IMR-90 (cell line): ENCODE measurements around the gene CCL13. TPM values are rescaled to one million over a fixed set of nuclear protein-coding genes. Genes with fewer than 3 reads are reported as not detected.

ENCODE experiments used
- ATAC-seq: fragments of 200-7000 bp; cut with Tn5 transposase; 2 replicates; pipeline ENCODE4 v1.9.1; 2020; ENCODE audit warnings: low read depth, mild to moderate bottlenecking, moderate library complexity
- BruUV-seq: library from RNA; stranded (reverse); fragments of 400-500 nt; replicated peaks from 2 replicates; lab custom pipeline; 2021; lab: Mats Ljungman, UMichigan
- CTCF ChIA-PET: fragments of 300-600 bp; formaldehyde crosslinking; extraction: SDS; loops from one replicate; lab custom pipeline; 2021; ENCODE audit warnings: antibody characterized with exemption; lab: Yijun Ruan, JAX
- POLR2A ChIA-PET: fragments of 300-600 bp; sonication (Branson Sonifier 250); formaldehyde crosslinking; loops from one replicate; lab custom pipeline; 2022; ENCODE audit warnings: antibody characterized with exemption; ENCODE audit not compliant: unreplicated experiment; lab: Charles Lee
- DNase-seq: peaks from one replicate; pipeline ENCODE4 v3.0.0; 2013
- H2AFZ ChIP-seq: replicated peaks from 2 replicates; pipeline ENCODE3; 2013; ENCODE audit warnings: low read length, mild to moderate bottlenecking; ENCODE audit not compliant: poor library complexity
- H2AK5ac ChIP-seq: 2 replicates; pipeline ENCODE4 v1.6.1; 2013; ENCODE audit warnings: low read depth, low read length, inconsistent platforms
- H2AK9ac ChIP-seq: replicated peaks from 2 replicates; pipeline ENCODE3; 2013; ENCODE audit warnings: mild to moderate bottlenecking, low read depth, low read length, moderate library complexity; ENCODE audit not compliant: poor library complexity
- H2BK120ac ChIP-seq: 2 replicates; pipeline ENCODE4 v1.6.1; 2013; ENCODE audit warnings: low read depth, low read length, inconsistent platforms
- H2BK15ac ChIP-seq: 3 replicates; pipeline ENCODE4 v1.6.1; 2013; ENCODE audit warnings: low read depth, low read length, inconsistent platforms
- H2BK20ac ChIP-seq: 2 replicates; pipeline ENCODE4 v1.6.1; 2013; ENCODE audit warnings: low read depth, mild to moderate bottlenecking, inconsistent platforms, low read length, moderate library complexity
- H2BK5ac ChIP-seq: 2 replicates; pipeline ENCODE4 v1.6.1; 2013; ENCODE audit warnings: mild to moderate bottlenecking, low read depth, low read length, inconsistent platforms; ENCODE audit not compliant: poor library complexity, severe bottlenecking
- H3K14ac ChIP-seq: replicated peaks from 2 replicates; pipeline ENCODE4 v1.6.1; 2013; ENCODE audit warnings: low read depth, low read length, inconsistent platforms
- H3K18ac ChIP-seq: 2 replicates; pipeline ENCODE4 v1.6.1; 2013; ENCODE audit warnings: low read depth, low read length, control low read depth
- H3K23ac ChIP-seq: 2 replicates; pipeline ENCODE4 v1.6.1; 2013; ENCODE audit warnings: low read depth, low read length, inconsistent platforms
- H3K27ac ChIP-seq: 2 replicates; pipeline ENCODE4 v1.5.1; 2013; ENCODE audit warnings: mild to moderate bottlenecking, control low read depth, low read length; ENCODE audit not compliant: insufficient read depth
- H3K27me3 ChIP-seq: 2 replicates; pipeline ENCODE4 v1.6.1; 2013; ENCODE audit warnings: low read length; ENCODE audit not compliant: control insufficient read depth, insufficient read depth
- H3K36me3 ChIP-seq: 2 replicates; pipeline ENCODE4 v1.6.1; 2013; ENCODE audit warnings: low read length, mixed read lengths; ENCODE audit not compliant: control insufficient read depth, insufficient read depth
- H3K4ac ChIP-seq: 2 replicates; pipeline ENCODE4 v1.6.1; 2013; ENCODE audit warnings: low read depth, low read length, inconsistent platforms
- H3K4me1 ChIP-seq: 2 replicates; pipeline ENCODE4 v1.6.1; 2013; ENCODE audit warnings: low read length, mixed read lengths; ENCODE audit not compliant: control insufficient read depth, insufficient read depth
- H3K4me2 ChIP-seq: 2 replicates; pipeline ENCODE4 v1.6.1; 2013; ENCODE audit warnings: low read depth, mild to moderate bottlenecking, control low read depth, low read length, moderate library complexity
- H3K4me3 ChIP-seq: 2 replicates; pipeline ENCODE4 v1.5.1; 2013; ENCODE audit warnings: low read depth, mild to moderate bottlenecking, control low read depth, low read length, moderate library complexity; ENCODE audit not compliant: insufficient read depth
- H3K56ac ChIP-seq: 2 replicates; pipeline ENCODE4 v1.6.1; 2013; ENCODE audit warnings: low read length, inconsistent platforms; ENCODE audit not compliant: insufficient read depth; ENCODE audit errors: extremely low read depth
- H3K79me1 ChIP-seq, 2 experiments: 2 replicates each; pipeline ENCODE4 v1.6.1; 2013; ENCODE audit warnings: low read length in 2 of 2, inconsistent platforms in 1 of 2, low read depth in 1 of 2
- H3K9ac ChIP-seq: 2 replicates; pipeline ENCODE4 v1.6.1; 2013; ENCODE audit warnings: low read depth, low read length, control low read depth
- H3K9me1 ChIP-seq: 2 replicates; pipeline ENCODE4 v1.6.1; 2013; ENCODE audit warnings: low read length, inconsistent platforms; ENCODE audit not compliant: insufficient read depth
- H3K9me3 ChIP-seq: 2 replicates; pipeline ENCODE4 v1.6.1; 2013; ENCODE audit warnings: low read length; ENCODE audit not compliant: control insufficient read depth, insufficient read depth
- H4K20me1 ChIP-seq: 2 replicates; pipeline ENCODE4 v1.6.1; 2013; ENCODE audit warnings: low read length, inconsistent platforms; ENCODE audit not compliant: insufficient read depth
- H4K5ac ChIP-seq: 2 replicates; pipeline ENCODE4 v1.6.1; 2013; ENCODE audit warnings: mild to moderate bottlenecking, low read depth, low read length, control low read depth
- H4K8ac ChIP-seq, 2 experiments: 2 replicates each; pipeline ENCODE4 v1.6.1; 2013; ENCODE audit warnings: low read depth in 2 of 2, low read length in 2 of 2, control low read depth in 1 of 2, inconsistent platforms in 1 of 2
- H4K91ac ChIP-seq: 2 replicates; pipeline ENCODE4 v1.6.1; 2013; ENCODE audit warnings: low read depth, low read length, inconsistent platforms; ENCODE audit not compliant: insufficient read depth
- BHLHE40 ChIP-seq: fragments of 150-350 bp; IDR thresholded peaks from 2 replicates; pipeline ENCODE4 v1.6.1; 2016; ENCODE audit warnings: mild to moderate bottlenecking, low read depth, low read length
- CEBPB ChIP-seq: IDR thresholded peaks from 2 replicates; pipeline ENCODE4 v1.6.1; 2012; ENCODE audit warnings: low read depth, low read length, improper control_type of control experiment
- CHD1 ChIP-seq: IDR thresholded peaks from 2 replicates; pipeline ENCODE4 v1.6.1; 2012; ENCODE audit warnings: low read depth, low read length, improper control_type of control experiment
- CTCF ChIP-seq: conservative IDR thresholded peaks from 2 replicates; pipeline ENCODE4 v1.5.1; 2012; ENCODE audit warnings: mild to moderate bottlenecking, low read depth, low read length, improper control_type of control experiment
- ELK1 ChIP-seq: fragments of 150-350 bp; IDR thresholded peaks from 2 replicates; pipeline ENCODE4 v1.6.1; 2016; ENCODE audit warnings: low read depth, mild to moderate bottlenecking, low read length, moderate library complexity, borderline replicate concordance
- FOS ChIP-seq: fragments of 150-350 bp; IDR thresholded peaks from 2 replicates; pipeline ENCODE4 v1.6.1; 2016; ENCODE audit warnings: low read depth, low read length
- MAFK ChIP-seq: IDR thresholded peaks from 2 replicates; pipeline ENCODE4 v1.6.1; 2012; ENCODE audit warnings: low read depth, low read length, improper control_type of control experiment
- MAZ ChIP-seq: IDR thresholded peaks from 2 replicates; pipeline ENCODE4 v1.6.1; 2012; ENCODE audit warnings: low read depth, mild to moderate bottlenecking, low read length, improper control_type of control experiment, moderate library complexity, borderline replicate concordance
- MXI1 ChIP-seq: IDR thresholded peaks from 2 replicates; pipeline ENCODE4 v1.6.1; 2012; ENCODE audit warnings: low read depth, mild to moderate bottlenecking, low read length, moderate library complexity, borderline replicate concordance
- NFE2L2 ChIP-seq: fragments of 150-350 bp; IDR thresholded peaks from 2 replicates; pipeline ENCODE4 v1.6.1; 2016; ENCODE audit warnings: low read depth, mild to moderate bottlenecking, low read length
- POLR2A ChIP-seq: IDR thresholded peaks from 2 replicates; pipeline ENCODE4 v1.6.1; 2012; ENCODE audit warnings: mild to moderate bottlenecking, low read depth, low read length
- RAD21 ChIP-seq: IDR thresholded peaks from 2 replicates; pipeline ENCODE4 v1.6.1; 2012; ENCODE audit warnings: low read length, improper control_type of control experiment
- RCOR1 ChIP-seq: IDR thresholded peaks from 2 replicates; pipeline ENCODE4 v1.6.1; 2012; ENCODE audit warnings: mild to moderate bottlenecking, low read length, improper control_type of control experiment; ENCODE audit not compliant: insufficient replicate concordance
- RFX5 ChIP-seq: IDR thresholded peaks from 2 replicates; pipeline ENCODE4 v1.8.0; 2012; ENCODE audit warnings: low read depth, mild to moderate bottlenecking, low read length, moderate library complexity
- SMC3 ChIP-seq: fragments of 150-350 bp; IDR thresholded peaks from 2 replicates; pipeline ENCODE4 v1.6.1; 2016; ENCODE audit warnings: low read depth, mild to moderate bottlenecking, antibody characterized with exemption, low read length, moderate library complexity
- USF2 ChIP-seq: fragments of 150-350 bp; IDR thresholded peaks from 2 replicates; pipeline ENCODE4 v1.6.1; 2017; ENCODE audit warnings: mild to moderate bottlenecking, antibody characterized with exemption, low read length, low read depth
- WGBS, 2 experiments: methylation state at CpG; one replicate each; pipeline versions ENCODE4 v1.1.5 to v1.1.7; 2013; ENCODE audit warnings: missing lambda C conversion rate in 2 of 2; ENCODE audit not compliant: insufficient read length in 1 of 2; ENCODE audit errors: extremely low coverage in 2 of 2; 5-methylcytosine and 5-hydroxymethylcytosine counted together
- dilution Hi-C: fragments of 300-500 bp; cut with HindIII; formaldehyde crosslinking; loops from one replicate; pipeline ENCODE4 v1.14.3; 2018; ENCODE audit warnings: low sequenced_read_pairs; ENCODE audit not compliant: unreplicated experiment
- in situ Hi-C: fragments of 300-500 bp; cut with MboI; formaldehyde crosslinking; loops from 3 replicates; pipeline ENCODE4 v1.14.3; 2019; ENCODE audit warnings: low sequenced_read_pairs, inconsistent platforms, mixed read lengths
- intact Hi-C: fragments of 100-400 bp; cut with micrococcal nuclease; formaldehyde crosslinking; loops from 2 replicates; pipeline ENCODE4 v1.10.0; 2022
- polyA plus RNA-seq, 3 experiments: library from polyadenylated mRNA; depleted of rRNA; stranded (reverse); fragments of >200 nt; gene quantifications; 2 replicates each; pipeline ENCODE4 v1.2.3, GENCODE V29; 2012; ENCODE audit warnings: low replicate concordance in 1 of 3
- total RNA-seq: library from RNA; depleted of rRNA; stranded (reverse); fragments of >200 nt; gene quantifications from 2 replicates; pipeline ENCODE4 v1.2.3, GENCODE V29; 2012

CCL13 gene
- total and polyA plus RNA-seq, 2 of the 4 experiments (the other 2 are of a cell fraction), result 0.18 TPM; not detected in 1

- H3K4me3 ChIP-seq, result no peak overlapping the region
- H3K9ac ChIP-seq, result no peak overlapping the region
- no peak overlapping the region for H4K91ac ChIP-seq
- no peak overlapping the region for H3K56ac ChIP-seq
- H2BK5ac ChIP-seq, result peak overlapping the region; percentile 8
- no peaks in the 10 kb centered on the region for H3K9me1 ChIP-seq
- WGBS, 2 experiments, result no CpG with 5 or more reads among the region's 1 CpG
- no peak overlapping the region for H2BK120ac ChIP-seq
- H2BK20ac ChIP-seq, result peak overlapping the region; percentile 31; the same call in 1 of the 2 replicates
- no peak overlapping the region for H3K14ac ChIP-seq
- no peaks in the 10 kb centered on the region for H4K20me1 ChIP-seq
- TF ChIP-seq CHD1 (no peak), MAFK (no peak), RFX5 (no peak), USF2 (no peak), RCOR1 (no peak), NFE2L2 (no peak), MAZ (no peak), CEBPB (no peak), ELK1 (no peak), FOS (no peak), CTCF (no peak), SMC3 (no peak), RAD21 (no peak), BHLHE40 (no peak), MXI1 (no peak), POLR2A (no peak)
- H2BK15ac ChIP-seq, result peak overlapping the region; percentile 51; the same call in 1 of the 3 replicates
- dilution Hi-C loops (no loop called here), intact Hi-C loops (loop anchor here (5.0 kb wide), 1 partner anchor 39 kb away; no protein-coding TSS in a partner anchor), in situ Hi-C loops (no loop called here)
- CTCF ChIA-PET, result interaction anchor here (0.6 to 1.8 kb wide), 2 partner anchors 10 to 584 kb away, joined by 3 to 7 read pairs; no protein-coding TSS in a partner anchor
- H2AK5ac ChIP-seq, result no peak overlapping the region
- H4K5ac ChIP-seq, result 0 out of 2 replicates have a peak overlapping the region, but pooled peaks have one; percentile 36
- BruUV-seq, result no TSS peak
- H3K27ac ChIP-seq, result no peak overlapping the region
- H3K79me1 ChIP-seq, result no peaks in the 10 kb centered on the region
- no peaks in the 10 kb centered on the region for H3K27me3 ChIP-seq
- no peak overlapping the region for H3K4ac ChIP-seq
- no peak overlapping the region for H3K23ac ChIP-seq
- no peaks in the 10 kb centered on the region for H3K36me3 ChIP-seq
- H2AK9ac ChIP-seq, result no peak overlapping the region
- H2AFZ ChIP-seq, result no peak overlapping the region
- H3K18ac ChIP-seq, result 0 out of 2 replicates have a peak overlapping the region, but pooled peaks have one; percentile 69
- H3K9me3 ChIP-seq, result peaks cover 2% of the 10 kb centered on the region
- H3K4me2 ChIP-seq, result no peak overlapping the region
- ATAC-seq (no peak), DNase-seq (no peak)
- POLR2A ChIA-PET, result interaction anchor here (1.1 kb wide), 1 partner anchor 93 kb away, joined by 5 read pairs; no protein-coding TSS in a partner anchor
- H4K8ac ChIP-seq, result no peak overlapping the region
- peaks cover 6% of the 10 kb centered on the region for H3K4me1 ChIP-seq
Observed at GRCh38 chr17:34351096-34351495, 5.2 kb upstream of the CCL13 start.
